Coronary artery (tissue), 2 donors: ENCODE results near the gene OCRL.

Source experiments
- DNase-seq: peaks from one replicate; pipeline ENCODE4 v3.0.0-alpha.2; 2017; ENCODE audit warnings: low spot score
- H3K27ac ChIP-seq, 2 donors: fragments of 200-600 bp; sonication (generic); one replicate each; pipeline ENCODE4 v1.5.1; 2016 to 2019
- H3K4me3 ChIP-seq: fragments of 200-600 bp; sonication (generic); 2 replicates; pipeline ENCODE4 v1.5.1; 2016; ENCODE audit warnings: mild to moderate bottlenecking, moderate library complexity
- CTCF ChIP-seq: fragments of 200-600 bp; sonication (generic); IDR thresholded peaks from one replicate; pipeline ENCODE4 v1.5.1; 2019; ENCODE audit warnings: antibody characterized with exemption

Gene OCRL

GRCh38 chrX:129522184-129523078 is 17.6 kb upstream of the OCRL start:
- no peak for TF ChIP-seq CTCF
- peak; percentile 74 for DNase-seq
- H3K4me3 ChIP-seq, result peak overlapping the region; percentile 90
- H3K27ac ChIP-seq, result peak overlapping the region; percentile 87 to 91

GRCh38 chrX:129523079-129523911 is 16.8 kb upstream of the OCRL start, which contains the start of gene SMARCA1:
TSS of gene SMARCA1 (minus strand) at chrX:129523490. CDS start at chrX:129523370, 120 bp downstream.
- Histone ChIP-seq H3K27ac (peak within 1 kb of the TSS; percentile 87 to 91), H3K4me3 (peak within 1 kb of the TSS; percentile 90)
- TF ChIP-seq CTCF, result no peak
- peak; percentile 75 for DNase-seq

DNA sequence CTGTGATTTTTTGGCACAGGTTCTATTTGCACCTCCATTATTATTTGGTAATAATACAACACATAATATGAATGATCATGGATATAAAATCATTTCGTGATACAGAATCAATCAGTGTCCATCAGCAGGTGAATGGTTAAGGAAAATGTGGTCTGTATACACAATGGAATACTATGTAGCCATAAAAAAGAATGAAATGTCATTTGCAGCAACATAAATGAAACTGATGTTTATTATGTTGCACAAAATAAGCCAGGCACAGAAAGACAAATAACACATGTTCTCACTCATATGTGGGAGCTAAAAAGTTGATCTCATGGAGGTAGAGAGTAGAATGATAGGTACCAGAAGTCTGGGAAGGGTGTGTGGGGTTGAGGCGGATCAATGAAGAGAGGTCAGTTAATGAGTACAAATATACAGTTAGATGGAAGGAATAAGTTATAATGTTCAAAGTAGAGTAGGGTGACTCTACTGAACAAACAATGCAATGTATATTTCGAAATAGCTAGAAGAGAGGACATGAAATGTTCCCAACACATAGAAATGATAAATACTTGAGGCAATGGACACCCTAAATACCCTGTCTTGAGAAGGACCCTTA is 15.7 kb upstream of the OCRL start:
- Histone ChIP-seq H3K4me3 (no peak overlapping the region), H3K27ac (no peak overlapping the region)
- no peak for DNase-seq
- TF ChIP-seq CTCF, result no peak

DNA sequence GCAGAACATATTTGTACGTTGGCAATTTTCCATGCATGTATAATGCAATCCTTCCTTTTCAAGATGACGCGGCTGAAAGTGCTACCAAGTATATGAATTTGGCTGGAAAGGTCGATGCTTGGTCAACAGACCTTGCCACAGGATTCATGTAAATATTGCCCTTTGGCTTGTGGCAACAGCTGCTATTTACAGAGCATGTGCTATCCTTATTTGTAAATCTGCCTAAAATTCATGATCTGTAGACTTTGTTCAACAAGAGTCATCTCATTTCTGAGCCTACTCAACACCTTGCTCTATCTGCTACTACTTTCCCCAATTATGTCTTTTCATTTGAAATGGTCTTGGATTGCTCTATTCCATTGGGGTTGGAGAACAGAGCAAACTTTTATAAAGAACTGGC is 14.9 kb upstream of the OCRL start:
- no peak for TF ChIP-seq CTCF
- H3K4me3 ChIP-seq, result no peak overlapping the region
- H3K27ac ChIP-seq, result no peak overlapping the region
- no peak for DNase-seq

GRCh38 chrX:129525896-129526295 is 14.2 kb upstream of the OCRL start:
- no peak for DNase-seq
- no peak for TF ChIP-seq CTCF

GRCh38 chrX:129529685-129530281 is 10.3 kb upstream of the OCRL start:
- Histone ChIP-seq H3K27ac (no peak overlapping the region), H3K4me3 (no peak overlapping the region)
- no peak for DNase-seq
- TF ChIP-seq CTCF, result no peak

More at GRCh38 chrX:129525896-129526295, 14.2 kb upstream of the OCRL start:
- H3K27ac ChIP-seq, result no peak overlapping the region
- no peak overlapping the region for H3K4me3 ChIP-seq
